Measurements from ENCODE around the gene SLC35B3.

- no peak for TF ChIP-seq CTCF (IDR thresholded peaks at IDR 0.05)
- TF ChIP-seq POLR2A (IDR thresholded peaks at IDR 0.05), result no peak
- no peak for TF ChIP-seq POLR2AphosphoS5 (IDR thresholded peaks at IDR 0.05; ENCODE audit: insufficient read depth in 1 of 2, low read depth in 1 of 2)
Observed at GRCh38 chr6:8462169-8462568, 26.8 kb upstream of the SLC35B3 start.
